ENCODE data around the gene SLC15A4. TPM values are rescaled to one million over a fixed set of nuclear protein-coding genes. Genes with fewer than 3 reads are reported as not detected.

Gene SLC15A4
- total and polyA plus RNA-seq, 9 of the 15 experiments (the other 6 are each of a cell fraction or from before 2014, with no cell fraction given), result 5.5 to 20.8 (median 10.1) TPM

DNA sequence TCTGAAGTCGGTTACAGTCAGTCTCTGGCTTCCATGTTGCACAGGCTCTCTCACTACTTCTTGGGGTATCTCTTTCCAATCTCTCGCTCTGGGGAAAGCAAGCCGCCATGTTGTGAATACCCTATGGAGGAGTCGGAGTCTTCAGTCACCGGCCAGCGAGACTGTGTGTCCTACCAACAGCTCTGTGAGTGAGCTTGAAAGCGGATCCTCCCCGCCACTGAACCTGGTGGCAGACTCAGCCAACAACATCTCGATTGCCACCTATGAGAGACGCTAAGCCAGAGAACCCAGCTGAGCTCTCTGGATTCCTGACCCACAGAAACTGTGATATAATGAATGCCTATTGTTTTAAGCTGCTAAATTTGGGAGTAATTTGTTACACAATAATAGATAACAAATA is 51.5 kb downstream of the SLC15A4 start (continued):
- TF ChIP-seq, protein P1, sequence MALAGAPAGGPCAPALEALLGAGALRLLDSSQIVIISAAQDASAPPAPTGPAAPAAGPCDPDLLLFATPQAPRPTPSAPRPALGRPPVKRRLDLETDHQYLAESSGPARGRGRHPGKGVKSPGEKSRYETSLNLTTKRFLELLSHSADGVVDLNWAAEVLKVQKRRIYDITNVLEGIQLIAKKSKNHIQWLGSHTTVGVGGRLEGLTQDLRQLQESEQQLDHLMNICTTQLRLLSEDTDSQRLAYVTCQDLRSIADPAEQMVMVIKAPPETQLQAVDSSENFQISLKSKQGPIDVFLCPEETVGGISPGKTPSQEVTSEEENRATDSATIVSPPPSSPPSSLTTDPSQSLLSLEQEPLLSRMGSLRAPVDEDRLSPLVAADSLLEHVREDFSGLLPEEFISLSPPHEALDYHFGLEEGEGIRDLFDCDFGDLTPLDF (CRISPR knock-in tag; IDR thresholded peaks at IDR 0.05), result no peak
- TF ChIP-seq, protein P2, sequence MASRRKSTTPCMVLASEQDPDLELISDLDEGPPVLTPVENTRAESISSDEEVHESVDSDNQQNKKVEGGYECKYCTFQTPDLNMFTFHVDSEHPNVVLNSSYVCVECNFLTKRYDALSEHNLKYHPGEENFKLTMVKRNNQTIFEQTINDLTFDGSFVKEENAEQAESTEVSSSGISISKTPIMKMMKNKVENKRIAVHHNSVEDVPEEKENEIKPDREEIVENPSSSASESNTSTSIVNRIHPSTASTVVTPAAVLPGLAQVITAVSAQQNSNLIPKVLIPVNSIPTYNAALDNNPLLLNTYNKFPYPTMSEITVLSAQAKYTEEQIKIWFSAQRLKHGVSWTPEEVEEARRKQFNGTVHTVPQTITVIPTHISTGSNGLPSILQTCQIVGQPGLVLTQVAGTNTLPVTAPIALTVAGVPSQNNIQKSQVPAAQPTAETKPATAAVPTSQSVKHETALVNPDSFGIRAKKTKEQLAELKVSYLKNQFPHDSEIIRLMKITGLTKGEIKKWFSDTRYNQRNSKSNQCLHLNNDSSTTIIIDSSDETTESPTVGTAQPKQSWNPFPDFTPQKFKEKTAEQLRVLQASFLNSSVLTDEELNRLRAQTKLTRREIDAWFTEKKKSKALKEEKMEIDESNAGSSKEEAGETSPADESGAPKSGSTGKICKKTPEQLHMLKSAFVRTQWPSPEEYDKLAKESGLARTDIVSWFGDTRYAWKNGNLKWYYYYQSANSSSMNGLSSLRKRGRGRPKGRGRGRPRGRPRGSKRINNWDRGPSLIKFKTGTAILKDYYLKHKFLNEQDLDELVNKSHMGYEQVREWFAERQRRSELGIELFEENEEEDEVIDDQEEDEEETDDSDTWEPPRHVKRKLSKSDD (conservative IDR thresholded peaks at IDR 0.05; ENCODE audit: low read length), result no peak
- TF ChIP-seq, protein P3, sequence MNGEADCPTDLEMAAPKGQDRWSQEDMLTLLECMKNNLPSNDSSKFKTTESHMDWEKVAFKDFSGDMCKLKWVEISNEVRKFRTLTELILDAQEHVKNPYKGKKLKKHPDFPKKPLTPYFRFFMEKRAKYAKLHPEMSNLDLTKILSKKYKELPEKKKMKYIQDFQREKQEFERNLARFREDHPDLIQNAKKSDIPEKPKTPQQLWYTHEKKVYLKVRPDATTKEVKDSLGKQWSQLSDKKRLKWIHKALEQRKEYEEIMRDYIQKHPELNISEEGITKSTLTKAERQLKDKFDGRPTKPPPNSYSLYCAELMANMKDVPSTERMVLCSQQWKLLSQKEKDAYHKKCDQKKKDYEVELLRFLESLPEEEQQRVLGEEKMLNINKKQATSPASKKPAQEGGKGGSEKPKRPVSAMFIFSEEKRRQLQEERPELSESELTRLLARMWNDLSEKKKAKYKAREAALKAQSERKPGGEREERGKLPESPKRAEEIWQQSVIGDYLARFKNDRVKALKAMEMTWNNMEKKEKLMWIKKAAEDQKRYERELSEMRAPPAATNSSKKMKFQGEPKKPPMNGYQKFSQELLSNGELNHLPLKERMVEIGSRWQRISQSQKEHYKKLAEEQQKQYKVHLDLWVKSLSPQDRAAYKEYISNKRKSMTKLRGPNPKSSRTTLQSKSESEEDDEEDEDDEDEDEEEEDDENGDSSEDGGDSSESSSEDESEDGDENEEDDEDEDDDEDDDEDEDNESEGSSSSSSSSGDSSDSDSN (IDR thresholded peaks at IDR 0.05; ENCODE audit: borderline replicate concordance in 1 of 2, low read depth in 2 of 2, low read length in 2 of 2), result no peak
- TF ChIP-seq JUN (IDR thresholded peaks at IDR 0.05; ENCODE audit: borderline replicate concordance, low read depth, low read length) (no peak), JUN (CRISPR knock-in tag; IDR thresholded peaks at IDR 0.05; ENCODE audit: borderline replicate concordance) (no peak), DLX4 (CRISPR knock-in tag; IDR thresholded peaks at IDR 0.05) (no peak), RBM25 (IDR thresholded peaks at IDR 0.05; ENCODE audit: low read depth, low read length, severe bottlenecking) (no peak), ZNF41 (CRISPR knock-in tag; conservative IDR thresholded peaks at IDR 0.05) (no peak), MYNN (IDR thresholded peaks at IDR 0.05) (no peak), MYNN (CRISPR knock-in tag; IDR thresholded peaks at IDR 0.05) (no peak)
